ENCODE data around the gene AFF3.
A peak's percentile ranks its signal among the peaks of the same experiment; 100 is the strongest.
"Not testable (repeated sequence)": the region's sequence is repeated elsewhere in the genome, so short reads cannot be mapped to it uniquely, and the experiment has no call there.

The AFF3 gene

GRCh38 chr2:100113990-100114433, 28.4 kb downstream of the AFF3 start:
- H3K4me3 ChIP-seq (ENCODE audit: low read length), result no peak overlapping the region
- DNase-seq (ENCODE audit: low read depth, low spot score), result peak; percentile 79

GRCh38 chr2:100110614-100111000, 31.8 kb downstream of the AFF3 start:
- DNase-seq (ENCODE audit: low read depth, low spot score), result no peak
- no peak overlapping the region for H3K4me3 ChIP-seq (ENCODE audit: low read length)

GRCh38 chr2:100109986-100110613, 32.3 kb downstream of the AFF3 start:
- H3K4me3 ChIP-seq (ENCODE audit: low read length), result no peak overlapping the region
- no peak for DNase-seq (ENCODE audit: low read depth, low spot score)

- not testable (repeated sequence) for H3K4me3 ChIP-seq (ENCODE audit: low read length)
Observed at GRCh38 chr2:100108648-100109020, 33.8 kb downstream of the AFF3 start.

GRCh38 chr2:100107906-100108647, 34.3 kb downstream of the AFF3 start:
- H3K4me3 ChIP-seq (ENCODE audit: low read length), result no peak overlapping the region
- no peak for DNase-seq (ENCODE audit: low read depth, low spot score)

More at GRCh38 chr2:100108648-100109020, 33.8 kb downstream of the AFF3 start:
- not testable (repeated sequence) for DNase-seq (ENCODE audit: low read depth, low spot score)

GRCh38 chr2:100107440-100107839, 35.0 kb downstream of the AFF3 start:
- no peak overlapping the region for H3K4me3 ChIP-seq (ENCODE audit: low read length)
- DNase-seq (ENCODE audit: low read depth, low spot score), result no peak

GRCh38 chr2:100106460-100106859, 35.9 kb downstream of the AFF3 start:
- no peak overlapping the region for H3K4me3 ChIP-seq (ENCODE audit: low read length)

GRCh38 chr2:100105678-100106054, 36.7 kb downstream of the AFF3 start:
- no peak for DNase-seq (ENCODE audit: low read depth, low spot score)
- peak overlapping the region; percentile 58 for H3K4me3 ChIP-seq (ENCODE audit: low read length)

More at GRCh38 chr2:100106460-100106859, 35.9 kb downstream of the AFF3 start:
- DNase-seq (ENCODE audit: low read depth, low spot score), result no peak

GRCh38 chr2:100104718-100105677, 37.4 kb downstream of the AFF3 start:
- H3K4me3 ChIP-seq (ENCODE audit: low read length), result peak overlapping the region; percentile 58
- no peak for DNase-seq (ENCODE audit: low read depth, low spot score)

- DNase-seq (ENCODE audit: low read depth, low spot score); H3K4me3 ChIP-seq (ENCODE audit: low read length): not testable (repeated sequence)
Observed at GRCh38 chr2:100104265-100104664, 38.1 kb downstream of the AFF3 start.

GRCh38 chr2:100103527-100104252, 38.7 kb downstream of the AFF3 start:
- H3K4me3 ChIP-seq (ENCODE audit: low read length); DNase-seq (ENCODE audit: low read depth, low spot score): not testable (repeated sequence)

GRCh38 chr2:100102466-100103180, 39.8 kb downstream of the AFF3 start:
- not testable (repeated sequence) for DNase-seq (ENCODE audit: low read depth, low spot score); H3K4me3 ChIP-seq (ENCODE audit: low read length)

- not testable (repeated sequence) for DNase-seq (ENCODE audit: low read depth, low spot score)
Observed at GRCh38 chr2:100098855-100099254, 43.5 kb downstream of the AFF3 start.

GRCh38 chr2:100097611-100098294, 44.6 kb downstream of the AFF3 start:
- H3K4me3 ChIP-seq (ENCODE audit: low read length); DNase-seq (ENCODE audit: low read depth, low spot score): not testable (repeated sequence)

More at GRCh38 chr2:100098855-100099254, 43.5 kb downstream of the AFF3 start:
- not testable (repeated sequence) for H3K4me3 ChIP-seq (ENCODE audit: low read length)

- not testable (repeated sequence) for DNase-seq (ENCODE audit: low read depth, low spot score); H3K4me3 ChIP-seq (ENCODE audit: low read length)
Observed at GRCh38 chr2:100095845-100096244, 46.5 kb downstream of the AFF3 start.

GRCh38 chr2:100091807-100092206, 50.6 kb downstream of the AFF3 start:
- not testable (repeated sequence) for H3K4me3 ChIP-seq (ENCODE audit: low read length); DNase-seq (ENCODE audit: low read depth, low spot score)

GRCh38 chr2:100085744-100086143, 56.6 kb downstream of the AFF3 start:
- not testable (repeated sequence) for DNase-seq (ENCODE audit: low read depth, low spot score); H3K4me3 ChIP-seq (ENCODE audit: low read length)
